Measurements from ENCODE around the gene L1CAM.

DNA sequence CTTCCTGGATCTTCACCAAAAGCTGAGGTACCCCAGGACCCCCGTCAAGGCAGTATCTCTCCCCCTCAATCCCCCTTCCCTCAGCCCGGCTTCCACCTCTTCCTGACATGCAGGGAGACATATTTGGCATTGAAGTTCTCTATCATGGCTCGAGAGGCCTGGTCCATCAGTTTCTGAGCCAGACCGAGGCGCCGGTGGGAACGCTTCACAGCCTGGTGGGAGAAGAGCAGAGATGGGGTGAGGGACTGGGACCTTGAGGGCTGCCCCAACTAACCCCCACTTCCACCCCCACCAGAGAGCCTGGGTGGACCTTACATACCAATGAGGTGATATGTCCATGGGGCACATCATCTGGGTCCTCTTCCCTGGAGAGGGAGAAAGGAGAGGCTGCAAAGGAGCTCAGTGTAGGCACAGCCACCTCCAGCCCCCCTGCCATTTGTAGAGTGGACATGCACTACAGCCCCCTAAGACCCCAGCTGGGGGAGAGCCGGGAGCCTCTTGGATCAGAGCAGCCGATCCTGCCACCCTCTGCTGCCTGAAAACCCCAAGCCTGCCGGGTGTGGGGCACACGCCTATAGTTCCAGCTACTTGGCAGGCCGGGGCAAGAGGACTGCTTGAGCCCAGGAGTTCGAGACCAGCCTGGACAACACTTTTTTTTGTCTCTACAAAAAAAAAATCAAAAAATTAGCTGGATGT, 46.4 kb upstream of the L1CAM start:
- TF ChIP-seq, protein P1, sequence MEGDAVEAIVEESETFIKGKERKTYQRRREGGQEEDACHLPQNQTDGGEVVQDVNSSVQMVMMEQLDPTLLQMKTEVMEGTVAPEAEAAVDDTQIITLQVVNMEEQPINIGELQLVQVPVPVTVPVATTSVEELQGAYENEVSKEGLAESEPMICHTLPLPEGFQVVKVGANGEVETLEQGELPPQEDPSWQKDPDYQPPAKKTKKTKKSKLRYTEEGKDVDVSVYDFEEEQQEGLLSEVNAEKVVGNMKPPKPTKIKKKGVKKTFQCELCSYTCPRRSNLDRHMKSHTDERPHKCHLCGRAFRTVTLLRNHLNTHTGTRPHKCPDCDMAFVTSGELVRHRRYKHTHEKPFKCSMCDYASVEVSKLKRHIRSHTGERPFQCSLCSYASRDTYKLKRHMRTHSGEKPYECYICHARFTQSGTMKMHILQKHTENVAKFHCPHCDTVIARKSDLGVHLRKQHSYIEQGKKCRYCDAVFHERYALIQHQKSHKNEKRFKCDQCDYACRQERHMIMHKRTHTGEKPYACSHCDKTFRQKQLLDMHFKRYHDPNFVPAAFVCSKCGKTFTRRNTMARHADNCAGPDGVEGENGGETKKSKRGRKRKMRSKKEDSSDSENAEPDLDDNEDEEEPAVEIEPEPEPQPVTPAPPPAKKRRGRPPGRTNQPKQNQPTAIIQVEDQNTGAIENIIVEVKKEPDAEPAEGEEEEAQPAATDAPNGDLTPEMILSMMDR (IDR thresholded peaks at IDR 0.05): no peak
- no peak for TF ChIP-seq POLR2A (IDR thresholded peaks at IDR 0.05)
